Panc1 (cell line): ENCODE results near the gene LGALS14.

ENCODE experiments used
- CTCF ChIP-seq: fragments of 450-650 bp; IDR thresholded peaks from 2 replicates; pipeline ENCODE4 v1.5.1; 2017; ENCODE audit warnings: mild to moderate bottlenecking
- POLR2AphosphoS5 ChIP-seq: IDR thresholded peaks from 2 replicates; pipeline ENCODE4 v1.6.1; 2012; ENCODE audit warnings: mild to moderate bottlenecking, low read depth, low read length, moderate library complexity
- REST ChIP-seq, 2 experiments: IDR thresholded peaks; 2 replicates each; pipeline ENCODE4 v1.6.1; 2011 to 2012; ENCODE audit warnings: low read depth in 2 of 2, control low read depth in 1 of 2, low read length in 1 of 2, mild to moderate bottlenecking in 1 of 2, moderate library complexity in 1 of 2; ENCODE audit not compliant: insufficient read depth in 1 of 2
- SIN3A ChIP-seq: IDR thresholded peaks from 2 replicates; pipeline ENCODE4 v1.6.1; 2012; ENCODE audit warnings: low read depth, mild to moderate bottlenecking, low read length, moderate library complexity, borderline replicate concordance; ENCODE audit not compliant: insufficient read depth
- TCF7L2 ChIP-seq: IDR thresholded peaks from 2 replicates; pipeline ENCODE4 v1.6.1; 2011; ENCODE audit warnings: mild to moderate bottlenecking, low read depth, low read length, inconsistent platforms

GRCh38 chr19:39727070-39727800 is 23.0 kb downstream of the LGALS14 start:
- TF ChIP-seq CTCF (no peak), SIN3A (no peak), POLR2AphosphoS5 (no peak), REST (IDR thresholded peaks at IDR 0.05; ENCODE audit: insufficient read depth in 1 of 2, low read depth in 2 of 2, low read length in 1 of 2) (no peak), TCF7L2 (no peak)
